OCI-LY3 (cell line): ENCODE results near the gene CPNE2.

Source experiments
- H2AFZ ChIP-seq: fragments of 200-600, 300-600 bp; shearing (Covaris generic); 2 replicates; pipeline ENCODE4 v1.6.0; 2014; ENCODE audit warnings: antibody characterized with exemption, low read depth, low read length
- H3K27ac ChIP-seq: fragments of 200-600, 300-600 bp; sonication (generic); 2 replicates; pipeline ENCODE4 v1.5.1; 2014; ENCODE audit warnings: mild to moderate bottlenecking, low read length, moderate library complexity, mixed read lengths
- H3K27me3 ChIP-seq: fragments of 200-600, 300-600 bp; sonication (generic); 2 replicates; pipeline ENCODE4 v1.6.1; 2014; ENCODE audit warnings: low read depth, low read length, mixed read lengths
- H3K36me3 ChIP-seq: fragments of 200-600, 300-600 bp; sonication (generic); replicated peaks from 2 replicates; pipeline ENCODE3; 2014; ENCODE audit warnings: low read depth, low read length, mixed read lengths
- H3K4me1 ChIP-seq: fragments of 300-600, 200-600 bp; sonication (generic); 2 replicates; pipeline ENCODE4 v1.6.1; 2014; ENCODE audit warnings: low read length, mixed read lengths
- H3K4me2 ChIP-seq: fragments of 200-600, 300-600 bp; sonication (generic); 2 replicates; pipeline ENCODE4 v1.6.1; 2014; ENCODE audit warnings: low read length, mixed read lengths
- H3K4me3 ChIP-seq: fragments of 300-600, 200-600 bp; sonication (generic); 2 replicates; pipeline ENCODE4 v1.5.1; 2014; ENCODE audit warnings: antibody characterized with exemption, mild to moderate bottlenecking, low read length, moderate library complexity
- H3K79me2 ChIP-seq: fragments of 300-600, 200-600 bp; shearing (Covaris generic); 2 replicates; pipeline ENCODE4 v1.6.1; 2014; ENCODE audit warnings: mild to moderate bottlenecking, low read length, mixed read lengths
- H3K9ac ChIP-seq: fragments of 300-600, 200-600 bp; shearing (Covaris generic); 2 replicates; pipeline ENCODE4 v1.6.0; 2014; ENCODE audit warnings: mild to moderate bottlenecking, low read length, moderate library complexity
- H3K9me3 ChIP-seq: fragments of 200-600, 300-600 bp; shearing (Covaris generic); 2 replicates; pipeline ENCODE4 v1.6.1; 2014; ENCODE audit warnings: low read length, mixed read lengths; ENCODE audit not compliant: insufficient read depth
- H4K20me1 ChIP-seq: fragments of 200-600, 300-600 bp; sonication (generic); 2 replicates; pipeline ENCODE4 v1.6.1; 2016; ENCODE audit warnings: low read length, mixed read lengths; ENCODE audit not compliant: insufficient read depth
- CTCF ChIP-seq: fragments of 200-600, 300-600 bp; sonication (generic); IDR thresholded peaks from 2 replicates; pipeline ENCODE4 v1.5.1; 2014; ENCODE audit warnings: antibody characterized with exemption, low read length, low read depth
- EZH2phosphoT487 ChIP-seq: fragments of 200-600 bp; shearing (Covaris generic); IDR thresholded peaks from 2 replicates; pipeline ENCODE4 v1.6.1; 2018; ENCODE audit warnings: antibody characterized with exemption, mixed run types, low read depth

The CPNE2 gene

GRCh38 chr16:57045694-57046381, 46.5 kb upstream of the CPNE2 start:
- Histone ChIP-seq H3K9me3 (no peaks in the 10 kb centered on the region), H3K79me2 (no peaks in the 10 kb centered on the region), H4K20me1 (no peaks in the 10 kb centered on the region), H3K4me2 (peak overlapping the region; percentile 42), H3K27ac (peak overlapping the region; percentile 62), H3K9ac (peak overlapping the region; percentile 41), H3K27me3 (no peaks in the 10 kb centered on the region), H3K4me3 (peak overlapping the region; percentile 12), H2AFZ (no peak overlapping the region), H3K4me1 (peaks cover 98% of the 10 kb centered on the region), H3K36me3 (peaks cover 21% of the 10 kb centered on the region)
- TF ChIP-seq CTCF (peak; percentile 91), EZH2phosphoT487 (no peak)

- no peaks in the 10 kb centered on the region for H3K27me3 ChIP-seq
- no peaks in the 10 kb centered on the region for H3K9me3 ChIP-seq
- H4K20me1 ChIP-seq, result no peaks in the 10 kb centered on the region
- H3K4me3 ChIP-seq, result no peak overlapping the region
- peaks cover 32% of the 10 kb centered on the region for H3K36me3 ChIP-seq
- H3K79me2 ChIP-seq, result no peaks in the 10 kb centered on the region
- H2AFZ ChIP-seq, result no peak overlapping the region
- peaks cover 87% of the 10 kb centered on the region for H3K4me1 ChIP-seq
- peak overlapping the region; percentile 13; the same call in 1 of the 2 replicates for H3K9ac ChIP-seq
- peak overlapping the region; percentile 31; the same call in 1 of the 2 replicates for H3K4me2 ChIP-seq
- H3K27ac ChIP-seq, result peak overlapping the region; percentile 41
- TF ChIP-seq EZH2phosphoT487, result no peak
- TF ChIP-seq CTCF, result no peak
Measured at GRCh38 chr16:57048095-57048494, 44.3 kb upstream of the CPNE2 start.

DNA sequence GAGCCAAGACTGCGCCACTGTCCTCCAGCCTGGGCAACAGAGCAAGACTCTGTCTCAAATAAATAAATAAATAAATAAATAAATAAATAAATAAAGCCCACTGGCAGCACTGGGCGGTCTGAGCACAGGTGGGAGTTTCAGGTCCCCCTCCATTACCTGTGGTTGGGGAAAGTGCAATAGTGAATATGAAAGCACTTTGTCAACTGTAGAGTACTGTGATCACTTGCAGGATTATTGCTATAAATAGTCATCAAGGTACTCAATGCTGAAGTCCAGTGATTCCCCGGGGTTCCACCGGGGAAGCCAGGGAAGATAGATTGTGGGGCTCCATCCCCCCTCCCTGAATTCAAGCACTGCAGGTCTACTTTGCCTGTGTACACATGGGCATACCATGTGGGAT, 42.7 kb upstream of the CPNE2 start:
- Histone ChIP-seq H3K4me1 (peaks cover 76% of the 10 kb centered on the region), H3K27me3 (no peaks in the 10 kb centered on the region), H3K27ac (peak overlapping the region; percentile 60)

More for the DNA sequence above, 42.7 kb upstream of the CPNE2 start:
- TF ChIP-seq CTCF (no peak), EZH2phosphoT487 (no peak)
- H4K20me1 ChIP-seq, result no peaks in the 10 kb centered on the region
- peak overlapping the region; percentile 45; the same call in 1 of the 2 replicates for H3K9ac ChIP-seq
- H3K4me2 ChIP-seq, result peak overlapping the region; percentile 54
- H3K36me3 ChIP-seq, result peaks cover 24% of the 10 kb centered on the region
- H2AFZ ChIP-seq, result no peak overlapping the region
- no peak overlapping the region for H3K4me3 ChIP-seq
- H3K79me2 ChIP-seq, result no peaks in the 10 kb centered on the region
- H3K9me3 ChIP-seq, result no peaks in the 10 kb centered on the region
